BE2C (cell line): ENCODE data around the gene VIL1.

Experiments used
- DNase-seq: peaks from one replicate; pipeline ENCODE4 v3.0.0-alpha.2; 2020
- H3K27me3 ChIP-seq: fragments of 250-450 bp; sonication (Bioruptor Pico); 2 replicates; pipeline ENCODE4 v1.5.1; 2020; ENCODE audit warnings: mild to moderate bottlenecking
- H3K36me3 ChIP-seq: fragments of 250-450 bp; sonication (Bioruptor Pico); 2 replicates; pipeline ENCODE4 v1.5.1; 2020; ENCODE audit warnings: mild to moderate bottlenecking
- H3K4me1 ChIP-seq: fragments of 250-450 bp; sonication (Bioruptor Pico); 2 replicates; pipeline ENCODE4 v1.5.1; 2020
- H3K4me3 ChIP-seq: 2 replicates; pipeline ENCODE4 v1.5.1; 2011; ENCODE audit warnings: low read depth, low read length
- H3K9me3 ChIP-seq: fragments of 250-450 bp; sonication (Bioruptor Pico); 2 replicates; pipeline ENCODE4 v1.5.1; 2020
- TF ChIP-seq, protein P1 (sequence below): IDR thresholded peaks from 2 replicates; pipeline ENCODE4 v1.5.1; 2012; ENCODE audit warnings: mild to moderate bottlenecking, low read depth, low read length

The VIL1 gene

DNA sequence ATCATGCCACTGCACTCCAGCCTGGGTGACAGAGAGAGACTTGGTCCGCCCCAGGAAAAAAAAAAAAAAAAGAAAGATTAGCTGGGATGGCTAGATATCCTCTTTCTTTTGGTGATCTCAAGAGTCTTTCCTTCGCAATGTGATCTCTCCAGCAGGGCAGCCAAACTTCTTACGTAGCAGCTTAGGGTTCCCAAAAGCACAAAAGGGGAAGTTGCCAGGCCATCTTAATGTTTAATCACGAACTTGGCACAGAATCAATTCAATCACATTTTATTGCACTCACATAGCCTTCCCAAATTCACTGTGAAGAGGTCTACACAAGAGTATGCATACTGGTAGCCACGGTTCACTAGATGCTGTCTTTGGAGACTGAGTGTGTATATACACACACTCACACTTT lies 53.1 kb downstream of the VIL1 start:
- DNase-seq, result no peak
- peaks cover 44% of the 10 kb centered on the region for H3K36me3 ChIP-seq
- H3K4me1 ChIP-seq, result no peaks in the 10 kb centered on the region
- no peaks in the 10 kb centered on the region for H3K27me3 ChIP-seq
- TF ChIP-seq, protein P1, sequence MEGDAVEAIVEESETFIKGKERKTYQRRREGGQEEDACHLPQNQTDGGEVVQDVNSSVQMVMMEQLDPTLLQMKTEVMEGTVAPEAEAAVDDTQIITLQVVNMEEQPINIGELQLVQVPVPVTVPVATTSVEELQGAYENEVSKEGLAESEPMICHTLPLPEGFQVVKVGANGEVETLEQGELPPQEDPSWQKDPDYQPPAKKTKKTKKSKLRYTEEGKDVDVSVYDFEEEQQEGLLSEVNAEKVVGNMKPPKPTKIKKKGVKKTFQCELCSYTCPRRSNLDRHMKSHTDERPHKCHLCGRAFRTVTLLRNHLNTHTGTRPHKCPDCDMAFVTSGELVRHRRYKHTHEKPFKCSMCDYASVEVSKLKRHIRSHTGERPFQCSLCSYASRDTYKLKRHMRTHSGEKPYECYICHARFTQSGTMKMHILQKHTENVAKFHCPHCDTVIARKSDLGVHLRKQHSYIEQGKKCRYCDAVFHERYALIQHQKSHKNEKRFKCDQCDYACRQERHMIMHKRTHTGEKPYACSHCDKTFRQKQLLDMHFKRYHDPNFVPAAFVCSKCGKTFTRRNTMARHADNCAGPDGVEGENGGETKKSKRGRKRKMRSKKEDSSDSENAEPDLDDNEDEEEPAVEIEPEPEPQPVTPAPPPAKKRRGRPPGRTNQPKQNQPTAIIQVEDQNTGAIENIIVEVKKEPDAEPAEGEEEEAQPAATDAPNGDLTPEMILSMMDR, result no peak
- H3K9me3 ChIP-seq, result no peaks in the 10 kb centered on the region
- no peak overlapping the region for H3K4me3 ChIP-seq

DNA sequence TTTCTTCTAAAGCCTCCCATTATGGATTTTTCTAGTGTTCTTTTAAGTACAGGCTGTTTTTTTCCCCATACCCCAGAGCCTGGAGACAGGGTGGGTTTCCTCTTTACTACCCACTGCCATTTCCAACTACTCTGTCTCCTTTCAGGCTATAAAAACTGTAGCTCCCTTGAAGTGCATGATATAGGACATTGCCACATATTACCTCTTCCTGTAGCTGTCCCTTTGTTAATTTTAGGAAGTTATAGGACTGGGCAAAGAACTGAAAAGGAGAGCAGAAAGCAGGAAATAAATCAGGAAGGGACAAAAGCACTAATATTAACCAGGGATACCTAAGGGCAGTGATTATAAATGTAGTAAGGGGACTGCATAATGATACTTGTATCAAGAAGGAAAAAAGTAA lies 54.1 kb downstream of the VIL1 start:
- peaks cover 44% of the 10 kb centered on the region for H3K36me3 ChIP-seq
- no peak for DNase-seq

DNA sequence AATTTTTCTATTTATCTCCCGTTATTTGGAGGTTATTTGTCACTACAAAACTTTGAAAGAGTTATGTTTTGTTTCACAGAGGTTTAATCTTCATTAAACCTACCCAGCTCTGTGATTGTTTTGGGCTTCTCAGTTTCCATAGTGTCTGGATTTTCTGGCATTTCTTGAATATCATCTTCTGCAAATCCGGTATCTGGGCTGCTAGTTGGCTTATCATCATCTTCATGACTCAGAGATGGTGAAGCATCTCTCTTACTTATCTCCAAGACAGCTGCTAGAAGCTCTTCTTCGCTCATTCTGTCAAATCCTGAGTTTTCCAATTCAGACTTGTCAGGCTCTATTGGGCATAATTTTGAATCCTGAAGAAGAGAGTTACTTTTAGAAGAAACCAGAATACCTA lies 55.6 kb downstream of the VIL1 start:
- TF ChIP-seq, protein P1, result no peak
- Histone ChIP-seq H3K27me3 (no peaks in the 10 kb centered on the region), H3K9me3 (no peaks in the 10 kb centered on the region), H3K4me3 (no peak overlapping the region), H3K36me3 (peaks cover 44% of the 10 kb centered on the region), H3K4me1 (no peaks in the 10 kb centered on the region)
- no peak for DNase-seq

More for the DNA sequence above, 54.1 kb downstream of the VIL1 start:
- TF ChIP-seq, protein P1, result no peak
- Histone ChIP-seq H3K9me3 (no peaks in the 10 kb centered on the region), H3K4me3 (no peak overlapping the region), H3K4me1 (no peaks in the 10 kb centered on the region), H3K27me3 (no peaks in the 10 kb centered on the region)

DNA sequence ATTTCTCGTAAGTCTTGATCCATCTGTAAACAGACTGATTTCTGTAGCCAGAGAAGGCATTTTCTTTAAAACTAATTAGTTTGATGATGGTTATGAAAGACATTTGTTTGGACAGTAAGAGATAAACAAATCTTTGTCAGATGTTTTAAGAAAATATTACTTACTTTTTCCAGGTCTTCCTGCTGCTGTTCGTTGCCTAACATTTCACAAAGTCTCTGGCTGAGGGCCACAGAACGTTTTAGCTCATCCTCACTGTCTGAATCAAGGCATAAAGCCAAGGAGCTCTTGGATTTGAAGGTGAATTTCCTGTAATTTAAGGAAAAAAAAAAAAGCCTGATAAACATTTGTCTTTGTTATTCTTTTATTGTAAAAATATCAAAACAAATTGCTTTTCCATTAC lies 57.8 kb downstream of the VIL1 start:
- Histone ChIP-seq H3K9me3 (no peaks in the 10 kb centered on the region), H3K36me3 (peaks cover 39% of the 10 kb centered on the region), H3K4me3 (no peak overlapping the region), H3K27me3 (no peaks in the 10 kb centered on the region), H3K4me1 (no peaks in the 10 kb centered on the region)
- TF ChIP-seq, protein P1, result no peak
- no peak for DNase-seq

DNA sequence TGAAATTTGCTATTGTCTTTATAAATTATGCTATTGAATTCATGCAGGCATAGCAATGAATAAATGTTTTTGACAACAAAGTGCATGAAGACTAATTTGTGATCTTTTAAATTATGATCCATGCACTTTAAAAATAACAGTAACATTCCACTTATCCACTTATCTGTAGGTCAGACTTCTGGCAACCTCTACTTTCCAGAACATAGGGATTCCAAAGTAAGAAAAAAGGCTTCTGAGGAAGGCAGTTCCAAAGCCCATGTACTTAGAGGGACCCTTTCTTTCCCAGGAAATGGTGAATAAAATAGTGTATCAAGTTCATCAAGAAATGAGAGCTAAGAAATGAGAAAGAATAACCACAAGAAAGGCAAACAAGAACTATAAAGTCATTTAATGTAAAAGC lies 58.3 kb downstream of the VIL1 start:
- Histone ChIP-seq H3K4me3 (no peak overlapping the region), H3K27me3 (no peaks in the 10 kb centered on the region), H3K36me3 (peaks cover 42% of the 10 kb centered on the region), H3K4me1 (no peaks in the 10 kb centered on the region), H3K9me3 (no peaks in the 10 kb centered on the region)
- no peak for DNase-seq
- TF ChIP-seq, protein P1, result no peak

DNA sequence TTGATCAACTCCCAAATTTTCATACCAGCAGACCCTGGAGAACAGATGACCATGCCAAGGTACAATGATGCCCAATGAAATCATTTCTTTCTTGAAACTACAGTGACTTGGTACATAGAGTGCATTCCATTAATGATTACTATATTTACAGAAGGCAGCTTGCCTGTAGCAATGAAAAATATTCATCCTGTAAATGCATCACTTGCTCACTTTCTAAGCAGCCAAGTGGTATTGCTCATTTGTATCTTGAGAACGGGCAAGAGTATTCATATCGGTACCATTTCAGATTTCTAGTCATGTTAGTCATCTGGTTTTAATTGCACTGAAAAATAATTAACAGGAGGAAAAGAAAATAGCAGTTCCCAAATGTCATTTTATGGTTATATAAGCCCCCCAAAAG lies 59.6 kb downstream of the VIL1 start:
- Histone ChIP-seq H3K27me3 (no peaks in the 10 kb centered on the region), H3K36me3 (peaks cover 35% of the 10 kb centered on the region), H3K4me1 (no peaks in the 10 kb centered on the region), H3K4me3 (no peak overlapping the region), H3K9me3 (no peaks in the 10 kb centered on the region)
- TF ChIP-seq, protein P1, result no peak
- DNase-seq, result no peak
